Thoracic aorta (tissue), 2 donors: ENCODE results near the gene CAB39L. TPM values are rescaled to one million over a fixed set of nuclear protein-coding genes. Genes with fewer than 3 reads are reported as not detected.

Experiments used
- ATAC-seq: fragments of 150-250 bp; one replicate; pipeline ENCODE4 v1.8.0; 2017; ENCODE audit warnings: low read depth; ENCODE audit not compliant: insufficient number of reproducible peaks, low FRiP score
- DNase-seq: peaks from one replicate; pipeline ENCODE4 v3.0.0-alpha.2; 2020; ENCODE audit warnings: low spot score
- H3K27ac ChIP-seq, 2 donors: fragments of 200-600 bp; sonication (generic); 1 replicate in 1 of 2; 2 replicates in 1 of 2; pipeline ENCODE4 v1.5.1; 2016; ENCODE audit warnings: mild to moderate bottlenecking in 2 of 2, moderate library complexity in 2 of 2
- H3K27me3 ChIP-seq: fragments of 200-600 bp; sonication (generic); replicated peaks from 2 replicates; pipeline ENCODE4 v1.6.0; 2016; ENCODE audit warnings: mild to moderate bottlenecking; ENCODE audit not compliant: insufficient read depth
- H3K36me3 ChIP-seq: fragments of 200-600 bp; sonication (generic); one replicate; pipeline ENCODE4 v1.5.1; 2016
- H3K4me1 ChIP-seq, 2 donors: fragments of 200-600 bp; sonication (generic); 1 replicate in 1 of 2; 2 replicates in 1 of 2; pipeline versions ENCODE4 v1.5.1 to v1.6.0; 2016; ENCODE audit warnings: low read depth in 2 of 2, mild to moderate bottlenecking in 1 of 2; ENCODE audit not compliant: control insufficient read depth in 1 of 2
- H3K4me3 ChIP-seq: fragments of 200-600 bp; sonication (generic); 2 replicates; pipeline ENCODE4 v1.5.1; 2016; ENCODE audit warnings: mild to moderate bottlenecking
- H3K9me3 ChIP-seq: fragments of 200-600 bp; sonication (generic); 2 replicates; pipeline ENCODE4 v1.5.1; 2016
- CTCF ChIP-seq: fragments of 200-600 bp; sonication (generic); IDR thresholded peaks from one replicate; pipeline ENCODE4 v1.5.1; 2019; ENCODE audit warnings: antibody characterized with exemption
- total RNA-seq, 2 donors: library from RNA; depleted of rRNA; stranded (reverse); fragments of >200 nt; gene quantifications; one replicate each; pipeline versions ENCODE4 v1.1.0 to v1.2.3, GENCODE V29; 2016

The CAB39L gene
- total RNA-seq, 2 donors from 2014 or later: 38.7 to 46.7 TPM

GRCh38 chr13:49404703-49405020 lies 39.2 kb downstream of the CAB39L start:
- no peaks in the 10 kb centered on the region for H3K36me3 ChIP-seq
- H3K4me1 ChIP-seq: peaks cover 0 to 11% of the 10 kb centered on the region in 2 donors
- no peak overlapping the region for H3K4me3 ChIP-seq
- no peak for TF ChIP-seq CTCF
- H3K27me3 ChIP-seq: no peaks in the 10 kb centered on the region
- ATAC-seq (no peak), DNase-seq (no peak)
- H3K27ac ChIP-seq: no peak overlapping the region
- peaks cover 5% of the 10 kb centered on the region for H3K9me3 ChIP-seq

GRCh38 chr13:49403996-49404702 lies 39.7 kb downstream of the CAB39L start:
- Histone ChIP-seq H3K4me1 (peaks cover 0 to 14% of the 10 kb centered on the region in 2 donors), H3K4me3 (no peak overlapping the region), H3K36me3 (no peaks in the 10 kb centered on the region), H3K27ac (no peak overlapping the region), H3K27me3 (no peaks in the 10 kb centered on the region), H3K9me3 (peaks cover 5% of the 10 kb centered on the region)
- DNase-seq: no peak
- no peak for ATAC-seq
- no peak for TF ChIP-seq CTCF

GRCh38 chr13:49400755-49401659 lies 42.9 kb downstream of the CAB39L start:
- Histone ChIP-seq H3K36me3 (no peaks in the 10 kb centered on the region), H3K27me3 (no peaks in the 10 kb centered on the region), H3K4me1 (peaks cover 16 to 25% of the 10 kb centered on the region in 2 donors), H3K9me3 (peaks cover 5% of the 10 kb centered on the region), H3K4me3 (peak overlapping the region; percentile 70), H3K27ac (peak overlapping the region; percentile 80 to 93)
- no peak for TF ChIP-seq CTCF
- no peak for DNase-seq
- ATAC-seq: peak; percentile 95

GRCh38 chr13:49399801-49400472 lies 43.9 kb downstream of the CAB39L start:
- peak overlapping the region; percentile 70 for H3K4me3 ChIP-seq
- no peaks in the 10 kb centered on the region for H3K27me3 ChIP-seq
- peak overlapping the region; percentile 80 to 93 for H3K27ac ChIP-seq
- no peaks in the 10 kb centered on the region for H3K36me3 ChIP-seq
- no peak for ATAC-seq
- H3K9me3 ChIP-seq: peaks cover 5% of the 10 kb centered on the region
- no peak for DNase-seq
- peaks cover 18 to 36% of the 10 kb centered on the region in 2 donors for H3K4me1 ChIP-seq
- TF ChIP-seq CTCF: no peak

- Histone ChIP-seq H3K36me3 (no peaks in the 10 kb centered on the region), H3K9me3 (no peaks in the 10 kb centered on the region), H3K4me1 (peaks cover 18 to 31% of the 10 kb centered on the region in 2 donors), H3K4me3 (no peak overlapping the region), H3K27me3 (no peaks in the 10 kb centered on the region), H3K27ac (peak overlapping the region; percentile 60 to 76)
- no peak for TF ChIP-seq CTCF
- DNase-seq (no peak), ATAC-seq (no peak)
Observed at GRCh38 chr13:49395878-49396380, 47.9 kb downstream of the CAB39L start.
